ACC112 (cell line): ENCODE data around the gene SPATS2L.
"Not testable (repeated sequence)": the region's sequence is repeated elsewhere in the genome, so short reads cannot be mapped to it uniquely, and the experiment has no call there.

ENCODE experiments used
- H2AFZ ChIP-seq: fragments of 200-600 bp; sonication (generic); one replicate; pipeline ENCODE4 v1.6.0; 2017; ENCODE audit warnings: antibody characterized with exemption, low read length; ENCODE audit not compliant: unreplicated experiment
- H3K27ac ChIP-seq: fragments of 200-600 bp; sonication (generic); 2 replicates; pipeline ENCODE4 v1.5.1; 2014; ENCODE audit warnings: low read depth, mild to moderate bottlenecking, antibody characterized with exemption, low read length, moderate library complexity
- H3K27me3 ChIP-seq: fragments of 200-600 bp; sonication (generic); 2 replicates; pipeline ENCODE4 v1.6.1; 2014; ENCODE audit warnings: mild to moderate bottlenecking, antibody characterized with exemption, low read length, moderate library complexity, mixed read lengths; ENCODE audit not compliant: insufficient read depth
- H3K36me3 ChIP-seq: fragments of 200-600 bp; sonication (generic); 2 replicates; pipeline ENCODE4 v1.6.1; 2016; ENCODE audit warnings: mild to moderate bottlenecking, antibody characterized with exemption, low read length, moderate library complexity, mixed read lengths; ENCODE audit not compliant: insufficient read depth
- H3K4me1 ChIP-seq: fragments of 200-600 bp; sonication (generic); one replicate; pipeline ENCODE4 v1.6.1; 2016; ENCODE audit warnings: low read length, mixed read lengths; ENCODE audit not compliant: insufficient read depth, unreplicated experiment, control insufficient read depth
- H3K4me3 ChIP-seq: fragments of 200-600 bp; sonication (generic); 2 replicates; pipeline ENCODE4 v1.5.1; 2014; ENCODE audit warnings: mild to moderate bottlenecking, low read depth, low read length
- H3K79me2 ChIP-seq: fragments of 200-600 bp; sonication (generic); one replicate; pipeline ENCODE4 v1.6.0; 2016; ENCODE audit warnings: low read length; ENCODE audit not compliant: control insufficient read depth, unreplicated experiment, insufficient read depth

Gene SPATS2L

DNA sequence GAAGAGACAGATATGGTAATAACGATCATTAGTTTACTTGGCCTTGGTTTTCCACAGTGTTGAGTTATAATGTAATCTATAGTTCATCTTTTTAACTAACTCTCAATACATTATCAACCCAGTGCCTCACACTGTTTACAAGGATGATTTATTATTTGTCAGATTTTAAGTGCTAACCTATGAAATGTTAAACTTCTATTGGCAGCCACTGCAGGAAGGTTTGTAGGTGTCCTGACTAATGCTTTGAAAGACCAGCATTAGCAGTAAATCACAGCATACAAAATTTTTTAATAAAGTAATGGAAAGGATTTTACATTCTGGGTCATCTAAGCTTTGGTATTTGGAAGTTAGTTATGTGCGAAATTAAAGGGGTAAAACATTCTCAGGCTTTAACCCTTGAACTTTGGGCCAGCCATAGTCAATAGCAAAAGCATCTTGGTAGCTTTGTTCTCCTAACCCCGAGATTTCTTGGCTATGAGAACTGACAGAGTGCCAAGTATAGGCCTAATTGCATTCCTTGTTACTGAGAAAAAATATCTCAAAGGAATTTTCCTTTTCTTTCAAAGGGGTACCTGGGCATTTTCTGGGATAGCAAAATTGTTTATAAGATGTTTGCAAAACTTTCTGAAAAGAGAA, 30.6 kb downstream of the SPATS2L start:
- H3K27me3 ChIP-seq, result no peaks in the 10 kb centered on the region
- peaks cover 57% of the 10 kb centered on the region for H3K79me2 ChIP-seq
- H2AFZ ChIP-seq, result no peak overlapping the region
- H3K36me3 ChIP-seq, result no peaks in the 10 kb centered on the region; the same call in 1 of the 2 replicates
- H3K27ac ChIP-seq, result no peak overlapping the region
- H3K4me1 ChIP-seq, result peaks cover 20% of the 10 kb centered on the region
- H3K4me3 ChIP-seq, result no peak overlapping the region

DNA sequence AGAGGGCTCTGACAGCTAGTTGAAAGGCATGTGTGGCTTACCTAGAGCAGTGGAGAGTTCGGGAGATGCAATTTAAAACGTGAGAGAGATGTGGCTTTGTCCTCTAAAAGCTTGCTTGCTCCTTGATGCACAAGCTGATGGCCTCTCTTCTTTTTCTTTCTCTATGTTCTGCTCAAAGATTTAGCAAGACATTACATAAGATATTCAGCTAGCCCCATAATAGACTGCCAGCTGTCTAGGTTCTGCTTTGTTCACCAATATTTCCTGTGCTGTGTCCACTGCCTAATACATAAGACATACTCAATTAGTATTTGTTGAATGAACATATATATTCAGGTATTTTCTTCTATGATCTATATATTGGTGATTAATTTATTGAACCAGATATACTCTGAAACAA, 31.1 kb downstream of the SPATS2L start:
- Histone ChIP-seq H2AFZ (no peak overlapping the region), H3K27ac (no peak overlapping the region), H3K27me3 (no peaks in the 10 kb centered on the region), H3K4me1 (peaks cover 20% of the 10 kb centered on the region), H3K36me3 (no peaks in the 10 kb centered on the region; the same call in 1 of the 2 replicates), H3K4me3 (no peak overlapping the region), H3K79me2 (peaks cover 58% of the 10 kb centered on the region)

- no peak overlapping the region for H2AFZ ChIP-seq
- no peak overlapping the region for H3K4me3 ChIP-seq
- H3K4me1 ChIP-seq, result peaks cover 20% of the 10 kb centered on the region
- H3K27ac ChIP-seq, result no peak overlapping the region
- H3K27me3 ChIP-seq, result no peaks in the 10 kb centered on the region
- H3K36me3 ChIP-seq, result no peaks in the 10 kb centered on the region; the same call in 1 of the 2 replicates
- peaks cover 60% of the 10 kb centered on the region for H3K79me2 ChIP-seq
Measured at GRCh38 chr2:200338692-200339091, 32.2 kb downstream of the SPATS2L start.

DNA sequence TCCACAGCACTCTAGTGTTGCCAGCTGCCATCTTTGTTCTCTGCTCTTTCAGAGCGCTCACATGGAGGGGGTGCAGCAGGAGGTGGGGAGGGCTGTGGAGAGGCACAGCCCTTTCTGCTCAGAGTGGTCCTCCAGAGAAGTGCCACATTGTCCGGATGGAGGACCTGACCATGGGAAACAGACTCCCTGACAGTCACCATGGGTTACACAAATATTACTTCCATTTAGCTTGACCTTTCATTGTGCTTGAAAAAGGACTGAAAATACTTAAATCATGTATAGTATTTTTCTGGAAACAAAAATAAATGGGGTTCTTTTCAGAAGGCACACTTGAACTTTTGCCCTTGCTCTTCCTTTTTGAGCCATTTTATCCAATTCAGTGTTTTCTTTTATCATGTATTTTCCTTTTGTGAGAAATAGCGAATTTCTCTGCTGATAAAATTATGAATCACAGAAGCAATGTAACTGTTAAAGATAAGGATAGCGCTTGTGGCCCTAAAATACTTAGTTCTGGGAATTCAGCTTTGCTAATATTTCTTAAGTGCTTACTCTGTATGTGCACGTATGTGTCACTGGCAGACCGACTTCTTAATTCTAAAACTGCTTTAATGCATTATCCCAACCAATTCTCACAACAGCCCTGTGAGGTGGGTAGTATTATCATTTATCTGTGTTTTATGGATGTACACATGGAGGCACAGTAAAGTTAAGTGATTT, 34.2 kb downstream of the SPATS2L start:
- peak overlapping the region; percentile 37; the same call in 1 of the 2 replicates for H3K27ac ChIP-seq
- H3K27me3 ChIP-seq, result no peaks in the 10 kb centered on the region
- H3K36me3 ChIP-seq, result no peaks in the 10 kb centered on the region; the same call in 1 of the 2 replicates
- peaks cover 17% of the 10 kb centered on the region for H3K4me1 ChIP-seq
- peaks cover 75% of the 10 kb centered on the region for H3K79me2 ChIP-seq
- H2AFZ ChIP-seq, result no peak overlapping the region
- H3K4me3 ChIP-seq, result no peak overlapping the region; the same call in 1 of the 2 replicates

DNA sequence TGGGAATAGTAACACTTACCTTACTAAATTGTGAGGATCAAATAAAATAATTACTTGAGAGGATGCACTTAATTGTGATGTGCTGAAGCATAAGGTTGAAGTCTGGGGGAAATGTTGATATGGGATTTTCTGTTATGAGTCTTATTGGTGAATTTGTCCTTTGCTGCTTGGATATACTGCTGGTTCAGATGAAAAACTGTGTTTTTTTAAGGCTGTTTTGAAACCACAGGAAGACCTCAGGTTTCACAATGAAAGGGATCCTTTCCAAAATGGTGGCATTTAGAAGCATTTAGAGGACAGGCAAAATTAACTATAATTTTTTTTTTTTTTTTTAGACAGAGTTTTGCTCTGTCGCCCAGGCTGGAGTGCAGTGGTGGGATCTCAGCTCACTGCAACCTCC, 34.9 kb downstream of the SPATS2L start:
- no peaks in the 10 kb centered on the region for H3K36me3 ChIP-seq
- peaks cover 13% of the 10 kb centered on the region for H3K4me1 ChIP-seq
- H2AFZ ChIP-seq, result no peak overlapping the region
- no peak overlapping the region for H3K4me3 ChIP-seq
- H3K79me2 ChIP-seq, result peaks cover 77% of the 10 kb centered on the region
- H3K27ac ChIP-seq, result peak overlapping the region; percentile 37; the same call in 1 of the 2 replicates
- no peaks in the 10 kb centered on the region for H3K27me3 ChIP-seq

DNA sequence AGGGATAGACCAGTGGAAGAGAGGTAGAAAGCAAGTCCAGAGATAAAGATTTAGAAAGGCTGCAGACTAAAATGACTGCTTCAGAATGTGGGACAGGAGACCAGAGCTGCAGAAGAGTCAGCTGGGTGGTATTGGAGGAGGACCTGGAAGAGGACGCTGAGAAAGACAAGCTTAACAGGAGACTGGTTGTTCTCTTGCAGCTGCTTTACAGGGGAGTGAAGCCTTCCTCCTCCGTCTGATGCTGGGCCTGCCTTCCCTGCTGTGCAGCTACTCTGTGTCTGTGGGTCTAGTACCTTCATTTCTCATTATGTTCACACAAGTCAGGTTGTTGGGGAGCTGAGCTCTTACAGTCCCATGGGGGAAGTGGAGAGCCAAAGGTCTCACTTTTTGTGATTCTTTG, 35.7 kb downstream of the SPATS2L start:
- H3K36me3 ChIP-seq, result no peaks in the 10 kb centered on the region
- H3K4me3 ChIP-seq, result no peak overlapping the region
- H3K27me3 ChIP-seq, result no peaks in the 10 kb centered on the region
- peaks cover 13% of the 10 kb centered on the region for H3K4me1 ChIP-seq
- H3K27ac ChIP-seq, result no peak overlapping the region
- peaks cover 78% of the 10 kb centered on the region for H3K79me2 ChIP-seq
- H2AFZ ChIP-seq, result no peak overlapping the region

- H2AFZ ChIP-seq, result no peak overlapping the region
- no peak overlapping the region for H3K4me3 ChIP-seq
- H3K27ac ChIP-seq, result no peak overlapping the region
- peaks cover 13% of the 10 kb centered on the region for H3K4me1 ChIP-seq
- no peaks in the 10 kb centered on the region for H3K27me3 ChIP-seq
- no peaks in the 10 kb centered on the region for H3K36me3 ChIP-seq
- peaks cover 78% of the 10 kb centered on the region for H3K79me2 ChIP-seq
Measured at GRCh38 chr2:200342654-200343053, 36.2 kb downstream of the SPATS2L start.

DNA sequence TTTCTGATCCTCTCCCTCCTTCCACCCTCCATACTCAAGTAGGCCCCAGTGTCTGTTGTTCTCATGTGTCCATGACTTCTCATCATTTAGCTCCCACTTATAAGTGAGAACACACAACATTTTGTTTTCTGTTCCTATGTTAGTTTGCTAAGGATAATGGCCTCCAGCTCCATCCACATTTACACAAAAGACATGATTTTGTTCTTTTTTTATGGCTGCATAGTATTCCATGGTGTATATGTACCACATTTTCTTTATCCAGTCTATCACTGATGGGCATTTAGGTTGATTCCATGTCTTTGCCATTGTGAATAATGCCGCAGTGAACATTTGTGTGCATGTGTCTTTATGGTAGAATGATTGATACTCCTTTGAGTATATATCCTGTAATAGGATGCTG, 37.7 kb downstream of the SPATS2L start:
- peaks cover 13% of the 10 kb centered on the region for H3K4me1 ChIP-seq
- H3K79me2 ChIP-seq, result peaks cover 84% of the 10 kb centered on the region

GRCh38 chr2:200345975-200346374, 39.5 kb downstream of the SPATS2L start:
- H3K36me3 ChIP-seq, result no peaks in the 10 kb centered on the region
- H3K27ac ChIP-seq, result no peak overlapping the region
- H3K4me1 ChIP-seq, result peaks cover 9% of the 10 kb centered on the region
- H3K27me3 ChIP-seq, result no peaks in the 10 kb centered on the region
- no peak overlapping the region for H2AFZ ChIP-seq
- peaks cover 78% of the 10 kb centered on the region for H3K79me2 ChIP-seq
- no peak overlapping the region for H3K4me3 ChIP-seq

More for the DNA sequence above, 37.7 kb downstream of the SPATS2L start:
- H3K27ac ChIP-seq, H3K27me3 ChIP-seq, H3K36me3 ChIP-seq, H2AFZ ChIP-seq, H3K4me3 ChIP-seq: not testable (repeated sequence)

DNA sequence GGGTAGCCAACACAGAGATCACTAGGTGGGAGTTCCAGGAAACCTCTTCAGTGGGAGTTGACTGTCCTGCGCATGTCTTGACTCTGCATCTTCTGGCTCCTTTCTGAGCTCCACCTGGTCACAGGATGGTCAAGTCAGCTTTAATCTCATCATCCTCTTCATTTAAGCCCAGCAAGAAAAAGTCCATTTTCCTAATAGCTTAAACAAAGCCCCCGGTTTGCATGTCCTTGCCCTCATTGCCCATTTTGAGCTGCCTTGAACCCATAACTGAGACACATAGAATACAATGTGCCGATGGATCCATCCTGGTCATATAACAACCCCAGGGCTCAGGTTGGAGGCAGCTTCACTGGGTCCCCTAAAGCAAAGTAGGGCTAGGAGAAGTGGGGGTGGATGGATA, 40.8 kb downstream of the SPATS2L start:
- no peaks in the 10 kb centered on the region for H3K36me3 ChIP-seq
- H2AFZ ChIP-seq, result no peak overlapping the region
- H3K4me1 ChIP-seq, result peaks cover 13% of the 10 kb centered on the region
- H3K27me3 ChIP-seq, result no peaks in the 10 kb centered on the region
- H3K4me3 ChIP-seq, result no peak overlapping the region
- H3K79me2 ChIP-seq, result peaks cover 78% of the 10 kb centered on the region
- no peak overlapping the region for H3K27ac ChIP-seq
